GM12891 (cell line): ENCODE data around the gene EIF1.

ENCODE experiments used
- POLR2A ChIP-seq: IDR thresholded peaks from 2 replicates; pipeline ENCODE4 v1.6.1; 2011; ENCODE audit warnings: low read depth, low read length, control low read depth
- SPI1 ChIP-seq: IDR thresholded peaks from 2 replicates; pipeline ENCODE4 v1.6.1; 2011; ENCODE audit warnings: low read depth, low read length, control low read depth

DNA sequence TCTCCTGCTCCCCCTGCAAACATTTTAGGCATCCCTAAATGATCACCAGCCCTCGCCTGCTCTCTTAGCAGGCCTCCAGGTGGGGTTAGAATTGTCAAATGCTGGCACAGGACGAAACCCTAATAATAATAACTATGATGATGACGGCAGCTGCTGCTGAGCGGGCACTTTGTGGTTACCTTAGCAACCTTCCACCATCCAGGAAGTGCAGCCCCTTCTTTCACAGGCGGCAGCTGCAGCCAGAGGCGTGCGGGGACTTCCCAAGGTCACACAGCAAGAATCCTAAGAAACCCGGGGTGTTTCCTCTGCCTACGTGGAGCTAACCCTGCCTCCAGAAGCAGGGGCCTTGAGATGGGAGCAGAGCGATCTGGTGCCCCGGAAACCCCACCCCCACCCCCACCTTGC lies 22.4 kb upstream of the EIF1 start:
- TF ChIP-seq POLR2A: no peak
- TF ChIP-seq SPI1: no peak
